ENCODE results near the gene CGB3. TPM values are rescaled to one million over a fixed set of nuclear protein-coding genes. Genes with fewer than 3 reads are reported as not detected.
"Not testable (repeated sequence)": the region's sequence is repeated elsewhere in the genome, so short reads cannot be mapped to it uniquely, and the experiment has no call there.

The CGB3 gene
- total and polyA plus RNA-seq, 7 donors: not detected

DNA sequence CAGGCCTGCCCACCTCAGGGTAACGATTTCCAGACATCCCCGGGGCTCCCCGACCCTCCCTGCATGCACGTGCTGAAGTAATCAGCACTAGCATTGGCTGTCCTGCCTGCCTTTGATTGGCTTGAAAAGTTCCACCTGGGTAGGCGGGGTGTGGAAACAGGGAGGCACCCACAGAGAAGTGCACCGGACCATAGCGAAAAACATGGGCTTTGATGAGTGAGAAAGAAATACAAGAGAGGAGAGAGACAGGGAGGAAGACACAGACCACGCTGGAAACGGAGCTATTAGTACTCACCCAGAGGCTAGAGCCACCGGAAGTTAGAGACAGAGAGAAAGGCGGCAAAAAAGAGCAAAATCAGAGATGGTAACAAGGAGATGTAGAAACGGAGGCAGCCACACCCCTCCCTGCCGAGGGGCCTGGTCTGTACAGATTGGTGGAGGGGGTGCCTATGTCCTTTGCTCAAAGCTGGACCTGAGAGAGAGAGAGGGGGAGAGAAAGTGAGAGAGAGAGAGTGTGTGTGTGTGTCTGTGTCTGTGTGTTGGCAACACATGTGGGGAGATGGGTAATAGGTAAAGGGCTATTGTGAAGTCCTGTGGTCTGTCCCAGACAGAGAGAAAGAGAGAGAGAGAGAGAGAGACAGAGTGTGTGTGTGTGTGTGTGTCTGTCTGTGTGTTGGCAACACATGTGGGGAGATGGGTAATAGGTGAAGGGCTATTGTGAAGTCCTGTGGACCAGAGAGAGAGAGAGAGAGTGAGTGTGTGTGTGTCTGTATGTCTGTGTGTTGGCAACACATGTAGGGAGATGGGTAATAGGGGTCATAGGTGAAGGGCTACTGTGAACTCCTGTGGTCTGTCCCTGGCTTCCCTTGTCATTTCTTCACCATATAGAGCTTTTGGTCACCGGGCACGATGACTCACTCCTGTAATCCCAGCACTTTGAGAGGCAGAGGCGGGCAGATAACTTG is 2.9 kb downstream of the CGB3 start:
- no peak overlapping the region for H3K27ac ChIP-seq
- DNase-seq: no peak
- H3K4me1 ChIP-seq: peaks cover 0 to 25% (median 24%) of the 10 kb centered on the region in 4 donors
- no peak overlapping the region for H3K4me3 ChIP-seq
- TF ChIP-seq, protein P1, sequence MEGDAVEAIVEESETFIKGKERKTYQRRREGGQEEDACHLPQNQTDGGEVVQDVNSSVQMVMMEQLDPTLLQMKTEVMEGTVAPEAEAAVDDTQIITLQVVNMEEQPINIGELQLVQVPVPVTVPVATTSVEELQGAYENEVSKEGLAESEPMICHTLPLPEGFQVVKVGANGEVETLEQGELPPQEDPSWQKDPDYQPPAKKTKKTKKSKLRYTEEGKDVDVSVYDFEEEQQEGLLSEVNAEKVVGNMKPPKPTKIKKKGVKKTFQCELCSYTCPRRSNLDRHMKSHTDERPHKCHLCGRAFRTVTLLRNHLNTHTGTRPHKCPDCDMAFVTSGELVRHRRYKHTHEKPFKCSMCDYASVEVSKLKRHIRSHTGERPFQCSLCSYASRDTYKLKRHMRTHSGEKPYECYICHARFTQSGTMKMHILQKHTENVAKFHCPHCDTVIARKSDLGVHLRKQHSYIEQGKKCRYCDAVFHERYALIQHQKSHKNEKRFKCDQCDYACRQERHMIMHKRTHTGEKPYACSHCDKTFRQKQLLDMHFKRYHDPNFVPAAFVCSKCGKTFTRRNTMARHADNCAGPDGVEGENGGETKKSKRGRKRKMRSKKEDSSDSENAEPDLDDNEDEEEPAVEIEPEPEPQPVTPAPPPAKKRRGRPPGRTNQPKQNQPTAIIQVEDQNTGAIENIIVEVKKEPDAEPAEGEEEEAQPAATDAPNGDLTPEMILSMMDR (IDR thresholded peaks at IDR 0.05): no peak
- TF ChIP-seq POLR2AphosphoS5 (IDR thresholded peaks at IDR 0.05) (no peak), EP300 (IDR thresholded peaks at IDR 0.05) (no peak), POLR2A (IDR thresholded peaks at IDR 0.05) (no peak)
- H3K27me3 ChIP-seq: peaks cover 8 to 50% (median 31%) of the 10 kb centered on the region in 3 donors
- WGBS, 2 donors: 19 to 37% methylated on average over 16 of the region's 16 CpGs
- no peaks in the 10 kb centered on the region for H3K9me3 ChIP-seq
- intact Hi-C loops (cut with DNase I): no loop called here
- peaks cover 0 to 2% (median 0%) of the 10 kb centered on the region in 4 donors for H3K36me3 ChIP-seq

DNA sequence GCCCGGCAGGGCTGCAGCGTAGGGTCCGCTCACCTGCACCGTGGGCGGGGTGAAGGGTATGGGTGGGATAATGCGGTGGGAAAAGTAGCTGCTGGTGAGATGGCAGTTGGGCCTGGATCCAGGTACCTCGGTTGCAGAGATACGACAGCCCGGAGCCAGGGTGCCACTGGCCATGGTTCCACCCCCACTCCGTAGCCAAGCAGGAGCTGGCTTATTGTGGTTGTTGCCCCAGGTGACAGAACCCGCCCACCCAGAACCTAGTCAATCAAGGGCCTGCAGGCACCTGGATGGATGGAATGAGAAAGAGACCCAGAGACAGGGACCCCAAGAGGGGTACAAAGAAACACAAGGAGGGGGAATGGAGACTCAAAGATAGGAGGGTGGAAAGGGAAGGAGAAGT is 3.8 kb downstream of the CGB3 start:
- Histone ChIP-seq H3K27ac (no peak overlapping the region), H3K9me3 (no peaks in the 10 kb centered on the region), H3K36me3 (peaks cover 0 to 9% (median 0%) of the 10 kb centered on the region in 4 donors), H3K27me3 (peaks cover 8 to 50% (median 31%) of the 10 kb centered on the region in 3 donors), H3K4me3 (no peak overlapping the region), H3K4me1 (peaks cover 0 to 25% (median 24%) of the 10 kb centered on the region in 4 donors)
- DNase-seq: no peak
- intact Hi-C loops (cut with DNase I): no loop called here
- WGBS, 2 donors: 53 to 78% methylated on average over 11 of the region's 11 CpGs
- TF ChIP-seq POLR2A (IDR thresholded peaks at IDR 0.05): no peak
- TF ChIP-seq EP300 (IDR thresholded peaks at IDR 0.05): no peak
- TF ChIP-seq POLR2AphosphoS5 (IDR thresholded peaks at IDR 0.05): no peak
- TF ChIP-seq, protein P1 (IDR thresholded peaks at IDR 0.05): no peak

DNA sequence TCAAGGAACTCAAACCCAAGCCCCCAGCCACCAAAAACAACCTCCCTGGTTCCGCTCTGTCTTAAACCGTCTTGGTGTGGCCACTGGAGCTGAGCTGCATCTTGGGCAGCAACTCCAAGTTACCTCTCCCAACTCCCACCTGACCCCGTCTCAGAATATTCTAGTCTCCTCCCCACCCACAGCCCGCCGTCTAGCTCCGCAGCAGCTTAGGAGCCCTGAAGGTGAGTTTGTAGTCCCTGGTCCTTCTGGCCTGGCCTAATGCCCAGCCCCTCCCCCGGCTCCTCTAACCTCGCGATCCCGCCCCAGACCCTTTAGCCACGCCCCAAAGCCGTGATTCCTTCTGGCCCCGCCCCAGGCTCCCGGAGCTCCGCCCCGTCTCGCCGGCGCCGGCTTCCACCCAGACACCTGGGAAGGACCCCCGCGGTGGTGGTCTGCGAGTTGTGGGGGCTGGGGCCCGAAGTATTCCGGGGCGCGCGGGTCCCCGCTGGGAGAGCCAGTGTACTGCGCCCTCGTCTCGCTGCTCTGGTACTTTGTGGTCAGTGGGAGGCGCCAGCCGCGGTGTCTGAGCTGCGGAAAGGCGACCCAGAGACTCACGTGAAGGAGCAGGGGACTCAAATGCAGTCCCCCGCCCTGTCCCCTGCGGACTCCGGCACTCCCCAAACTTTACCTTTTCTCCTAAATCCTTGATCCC is 4.7 kb downstream of the CGB3 start:
- H3K9me3 ChIP-seq: no peaks in the 10 kb centered on the region
- peak overlapping the region in 3 of 4 donors; percentile 34 to 50 (median 45) for H3K4me3 ChIP-seq
- peaks cover 0 to 18% (median 0%) of the 10 kb centered on the region in 4 donors for H3K36me3 ChIP-seq
- 7 to 20% methylated on average over 41 of the region's 41 CpGs for whole genome bisulfite sequencing, 2 donors
- H3K27ac ChIP-seq: no peak overlapping the region
- peaks cover 8 to 50% (median 31%) of the 10 kb centered on the region in 3 donors for H3K27me3 ChIP-seq
- TF ChIP-seq POLR2A (IDR thresholded peaks at IDR 0.05) (no peak), POLR2AphosphoS5 (IDR thresholded peaks at IDR 0.05) (no peak), EP300 (IDR thresholded peaks at IDR 0.05) (no peak)
- TF ChIP-seq, protein P1 (IDR thresholded peaks at IDR 0.05): no peak
- peaks cover 0 to 25% (median 24%) of the 10 kb centered on the region in 4 donors for H3K4me1 ChIP-seq
- DNase-seq: no peak
- intact Hi-C loops (cut with DNase I): no loop called here

DNA sequence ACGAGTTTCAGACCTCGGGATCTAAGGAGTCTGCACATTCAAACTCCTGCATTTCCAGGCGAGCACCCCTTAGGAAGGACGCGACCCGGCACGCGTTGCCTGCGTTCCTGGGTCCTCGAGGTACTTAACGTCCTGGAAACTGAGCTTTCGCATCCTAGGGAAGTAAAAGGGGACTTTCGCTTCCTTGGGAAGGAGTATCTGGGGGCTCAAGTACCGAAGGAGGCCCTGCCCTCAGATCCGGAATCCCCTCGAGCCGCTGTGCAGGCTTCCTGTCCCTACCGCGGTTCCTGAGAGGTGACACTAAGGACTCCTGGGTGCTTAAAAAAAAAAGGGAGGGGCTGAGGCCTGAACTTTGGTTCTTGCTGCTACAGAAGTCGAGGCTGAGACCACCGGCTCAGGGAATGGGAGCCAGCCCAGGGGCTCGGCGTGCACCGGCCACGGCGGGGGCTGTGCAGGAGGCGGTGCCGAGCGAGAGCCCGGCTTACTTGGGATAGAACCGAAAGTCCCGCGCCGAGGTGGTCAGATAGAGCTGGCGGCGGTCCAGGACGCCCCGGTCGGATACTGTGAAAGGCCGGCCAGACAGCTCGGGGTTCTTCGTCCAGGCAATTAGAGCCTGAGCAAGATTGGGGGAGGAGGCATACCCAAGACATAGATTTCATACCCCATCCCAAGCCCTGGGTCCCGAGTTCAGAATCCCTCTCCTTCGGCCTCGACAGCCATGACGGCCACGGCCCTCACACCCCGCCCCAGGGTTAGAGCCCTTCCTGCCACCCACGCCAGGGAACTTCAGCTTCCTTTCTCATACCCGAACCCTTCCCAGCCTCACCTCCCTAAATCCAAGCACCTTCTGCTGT is 5.5 kb downstream of the CGB3 start:
- H3K4me3 ChIP-seq: peak overlapping the region; percentile 14 to 50 (median 40)
- peaks cover 8 to 50% (median 31%) of the 10 kb centered on the region in 3 donors for H3K27me3 ChIP-seq
- H3K36me3 ChIP-seq: peaks cover 0 to 26% (median 0%) of the 10 kb centered on the region in 4 donors
- H3K9me3 ChIP-seq; intact Hi-C loops (cut with DNase I); H3K27ac ChIP-seq; DNase-seq: not testable (repeated sequence)
- H3K4me1 ChIP-seq: peaks cover 0 to 25% (median 24%) of the 10 kb centered on the region in 4 donors
- whole genome bisulfite sequencing, 2 donors: 1 to 6% methylated on average over 50 of the region's 50 CpGs
